HepG2 (cell line): ENCODE results near the gene ACYP2. TPM values are rescaled to one million over a fixed set of nuclear protein-coding genes. Genes with fewer than 3 reads are reported as not detected.

Experiments used
- ATAC-seq: fragments of 200-7000 bp; cut with Tn5 transposase; 3 replicates; pipeline ENCODE4 v1.9.1; 2020; ENCODE audit warnings: mild to moderate bottlenecking, moderate library complexity
- BruUV-seq: library from RNA; stranded (reverse); fragments of 400-500 nt; replicated peaks from 2 replicates; lab custom pipeline; 2021; lab: Mats Ljungman, UMichigan
- CTCF ChIA-PET: fragments of 300-600 bp; formaldehyde crosslinking; extraction: SDS; loops from one replicate; lab custom pipeline; 2021; ENCODE audit warnings: low total read pairs, inconsistent platforms, low intra/inter-chr PET ratio; lab: Yijun Ruan, JAX
- POLR2A ChIA-PET: fragments of 350-600 bp; sonication (Branson Sonifier 250); formaldehyde crosslinking; loops from one replicate; lab custom pipeline; 2020; ENCODE audit warnings: antibody characterized with exemption, inconsistent platforms; lab: Yijun Ruan, JAX
- DNase-seq: peaks from one replicate; pipeline ENCODE4 v3.0.0-alpha.2; 2015; ENCODE audit warnings: low spot score
- FAIRE-seq: peaks from 3 replicates; lab custom pipeline; 2011; peaks lifted over from hg19 to GRCh38; lab: Jason Lieb, UNC
- H2AFZ ChIP-seq: one replicate; pipeline ENCODE4 v1.6.1; 2011; ENCODE audit warnings: low read length, inconsistent platforms
- H3K27ac ChIP-seq: fragments of 300-600 bp; 3 replicates; pipeline ENCODE4 v1.8.0; 2011; ENCODE audit warnings: mixed run types, mild to moderate bottlenecking, mixed read lengths, low read length, inconsistent platforms; ENCODE audit not compliant: insufficient read depth; ENCODE audit errors: extremely low read length
- H3K27me3 ChIP-seq, 2 experiments: fragments of 200-600 bp in 1 of 2; 2 replicates in 1 of 2; 3 replicates in 1 of 2; pipeline versions ENCODE4 v1.6.0 to v1.8.0; 2011; ENCODE audit warnings: low read length in 2 of 2, mild to moderate bottlenecking in 2 of 2, moderate library complexity in 2 of 2, inconsistent platforms in 1 of 2; ENCODE audit not compliant: insufficient read depth in 2 of 2, control insufficient read depth in 1 of 2
- H3K36me3 ChIP-seq, 2 experiments: fragments of 200-600 bp in 1 of 2; replicated peaks in 1 of 2; 2 replicates in 1 of 2; 3 replicates in 1 of 2; pipeline versions ENCODE4 v1.5.1 to v1.8.0; 2011; ENCODE audit warnings: low read length in 2 of 2, inconsistent platforms in 1 of 2; ENCODE audit not compliant: insufficient read depth in 2 of 2, control insufficient read depth in 1 of 2
- H3K4me1 ChIP-seq: 2 replicates; pipeline ENCODE4 v1.5.1; 2012; ENCODE audit warnings: low read length, inconsistent platforms; ENCODE audit not compliant: insufficient read depth
- H3K4me2 ChIP-seq: 2 replicates; pipeline ENCODE4 v1.6.0; 2011; ENCODE audit warnings: low read depth, low read length, inconsistent platforms
- H3K4me3 ChIP-seq, 3 experiments: fragments of 200-600 bp in 1 of 3; sonication (generic), shearing (Covaris generic) in 1 of 3; replicated peaks in 1 of 3; 2 replicates each; pipeline ENCODE4 v1.5.1; 2011 to 2016; ENCODE audit warnings: low read length in 3 of 3, inconsistent platforms in 2 of 3, low read depth in 2 of 3, mild to moderate bottlenecking in 2 of 3, control low read depth in 1 of 3, mixed read lengths in 1 of 3; ENCODE audit not compliant: insufficient read depth in 1 of 3
- H3K79me2 ChIP-seq: one replicate; pipeline ENCODE4 v1.6.1; 2011; ENCODE audit warnings: low read length, inconsistent platforms; ENCODE audit not compliant: insufficient read depth
- H3K9ac ChIP-seq: 2 replicates; pipeline ENCODE4 v1.6.0; 2011; ENCODE audit warnings: mild to moderate bottlenecking, low read depth, low read length, inconsistent platforms; ENCODE audit not compliant: insufficient read depth
- H3K9me3 ChIP-seq: 2 replicates; pipeline ENCODE4 v1.5.1; 2012; ENCODE audit warnings: mild to moderate bottlenecking, low read length
- H4K20me1 ChIP-seq: 2 replicates; pipeline ENCODE4 v1.6.0; 2011; ENCODE audit warnings: inconsistent platforms, mild to moderate bottlenecking, low read length, moderate library complexity; ENCODE audit not compliant: insufficient read depth
- CREM ChIP-seq, 2 experiments: sonication (generic) in 1 of 2; formaldehyde crosslinking in 1 of 2; IDR thresholded peaks; 2 replicates each; pipeline versions ENCODE4 v1.4.0 to v1.6.1; 2016 to 2020; ENCODE audit warnings: antibody characterized with exemption in 1 of 2, mild to moderate bottlenecking in 1 of 2, missing genetic modification reagents in 1 of 2
- JUNB ChIP-seq: sonication (generic); formaldehyde crosslinking; IDR thresholded peaks from 2 replicates; pipeline ENCODE4 v1.8.0; 2022; ENCODE audit warnings: missing genetic modification reagents, mild to moderate bottlenecking, borderline replicate concordance
- NFE2L2 ChIP-seq: fragments of 150-350 bp; IDR thresholded peaks from 2 replicates; pipeline ENCODE4 v1.6.1; 2014; ENCODE audit warnings: low read length
- RFX1 ChIP-seq: fragments of 450-650 bp; IDR thresholded peaks from 2 replicates; pipeline ENCODE4 v1.6.1; 2017
- ZNF512B ChIP-seq: sonication (generic); formaldehyde crosslinking; IDR thresholded peaks from 2 replicates; pipeline ENCODE4 v1.5.1; 2020; ENCODE audit warnings: missing genetic modification reagents, mild to moderate bottlenecking, borderline replicate concordance
- ZNF674 ChIP-seq: sonication (generic); formaldehyde crosslinking; IDR thresholded peaks from 2 replicates; pipeline ENCODE4 v1.5.0; 2020; ENCODE audit warnings: low read depth, mild to moderate bottlenecking, missing genetic modification reagents
- ZNF766 ChIP-seq: sonication (generic); formaldehyde crosslinking; IDR thresholded peaks from 2 replicates; pipeline ENCODE4 v1.5.0; 2020; ENCODE audit warnings: missing genetic modification reagents, borderline replicate concordance
- WGBS: methylation state at CpG from one replicate; pipeline ENCODE4 v1.1.6; 2017; ENCODE audit warnings: low lambda C conversion rate; 5-methylcytosine and 5-hydroxymethylcytosine counted together
- in situ Hi-C: cut with HindIII; loops from 2 replicates; pipeline ENCODE4 v1.10.0; 2017; ENCODE audit warnings: low pct_unique_long_range_greater_than_20kb; ENCODE audit not compliant: extremely low pct_ligation_motif_present
- intact Hi-C: fragments of 100-400 bp; cut with micrococcal nuclease; formaldehyde crosslinking; loops from one replicate; pipeline ENCODE4 v1.10.0; 2022; ENCODE audit not compliant: unreplicated experiment
- polyA plus RNA-seq, 8 experiments: library from polyadenylated mRNA; depleted of rRNA in 3 of 8; stranded (reverse) in 7 of 8; unstranded in 1 of 8; fragments of >200 nt; fragmentation: Illumina TruSeq in 4 of 8; extraction: Trizol in 4 of 8; gene quantifications; 2 replicates each; pipeline versions ENCODE4 v1.2.1 to v1.2.3, GENCODE V29; 2011 to 2016; ENCODE audit warnings: low read depth in 4 of 8, missing spikeins in 1 of 8, mixed read lengths in 1 of 8; ENCODE audit not compliant: insufficient read depth in 1 of 8
- total RNA-seq, 5 experiments: library from RNA; depleted of rRNA; stranded (reverse); fragments of >200 nt; fragmentation: Illumina TruSeq; extraction: Trizol; gene quantifications; 2 replicates each; pipeline ENCODE4 v1.2.3, GENCODE V29; 2016; ENCODE audit warnings: low read depth in 1 of 5
- TF ChIP-seq, protein P1 (sequence below): sonication (generic); formaldehyde crosslinking; IDR thresholded peaks from 2 replicates; pipeline ENCODE4 v1.8.1; 2023; ENCODE audit warnings: mild to moderate bottlenecking, missing genetic modification reagents, borderline replicate concordance
- TF ChIP-seq, protein P2 (sequence below): sonication (generic); formaldehyde crosslinking; IDR thresholded peaks from 2 replicates; pipeline ENCODE4 v1.5.0; 2020; ENCODE audit warnings: missing genetic modification reagents

ACYP2 gene
- total and polyA plus RNA-seq, 2 of the 13 experiments (the other 11 are each of a cell fraction or from before 2014, with no cell fraction given): 12.3 to 12.7 TPM

DNA sequence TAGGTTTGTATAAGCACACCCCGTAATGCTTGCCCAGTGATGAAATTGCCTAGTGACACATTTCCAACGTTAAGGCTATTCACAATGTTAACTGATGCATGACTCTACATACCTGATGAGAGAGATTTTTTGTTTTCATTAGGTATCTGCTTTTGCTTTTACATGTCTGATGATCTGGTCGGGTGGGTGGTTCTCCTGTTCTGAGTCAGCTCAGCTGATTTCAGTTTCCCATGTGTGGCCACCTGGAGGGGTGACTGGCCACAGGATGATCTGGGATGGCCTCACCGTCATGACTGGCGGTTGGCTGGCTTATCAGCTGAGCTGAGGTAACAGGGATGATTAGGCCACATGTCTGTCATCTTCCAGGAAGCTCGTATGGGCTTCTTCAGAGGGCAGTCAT lies 33.8 kb upstream of the ACYP2 start (continued):
- TF ChIP-seq ZNF512B (CRISPR knock-in tag): no peak
- no peak for TF ChIP-seq NFE2L2
- no peak for TF ChIP-seq ZNF674 (CRISPR knock-in tag)
- TF ChIP-seq, protein P1, sequence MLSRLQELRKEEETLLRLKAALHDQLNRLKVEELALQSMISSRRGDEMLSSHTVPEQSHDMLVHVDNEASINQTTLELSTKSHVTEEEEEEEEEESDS (CRISPR knock-in tag): no peak
- TF ChIP-seq ZNF766: no peak
- TF ChIP-seq, protein P2, sequence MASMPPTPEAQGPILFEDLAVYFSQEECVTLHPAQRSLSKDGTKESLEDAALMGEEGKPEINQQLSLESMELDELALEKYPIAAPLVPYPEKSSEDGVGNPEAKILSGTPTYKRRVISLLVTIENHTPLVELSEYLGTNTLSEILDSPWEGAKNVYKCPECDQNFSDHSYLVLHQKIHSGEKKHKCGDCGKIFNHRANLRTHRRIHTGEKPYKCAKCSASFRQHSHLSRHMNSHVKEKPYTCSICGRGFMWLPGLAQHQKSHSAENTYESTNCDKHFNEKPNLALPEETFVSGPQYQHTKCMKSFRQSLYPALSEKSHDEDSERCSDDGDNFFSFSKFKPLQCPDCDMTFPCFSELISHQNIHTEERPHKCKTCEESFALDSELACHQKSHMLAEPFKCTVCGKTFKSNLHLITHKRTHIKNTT (CRISPR knock-in tag): no peak
- TF ChIP-seq JUNB: no peak

DNA sequence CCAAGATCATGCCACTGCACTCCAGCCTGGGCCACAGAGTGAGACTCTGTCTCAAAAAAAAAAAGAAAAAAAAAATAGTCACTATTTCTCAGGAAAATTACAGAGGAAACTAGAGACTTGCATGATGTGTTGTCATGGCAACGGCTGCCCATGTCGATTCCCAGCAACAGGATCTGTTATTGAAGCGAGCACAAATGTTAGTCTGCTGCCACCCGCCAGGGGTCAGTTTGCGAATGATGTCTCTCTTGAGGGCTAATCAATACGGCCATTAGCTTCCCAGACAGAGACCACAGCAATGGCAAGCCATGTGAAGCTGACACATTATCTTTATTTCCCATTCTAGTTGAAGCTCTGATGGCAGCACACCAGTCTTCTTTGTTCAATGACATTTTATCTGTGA lies 32.4 kb upstream of the ACYP2 start:
- Histone ChIP-seq H3K4me2 (no peak overlapping the region), H3K79me2 (no peaks in the 10 kb centered on the region), H2AFZ (no peak overlapping the region), H3K27ac (no peak overlapping the region)
- in situ Hi-C loops: no loop called here
- no peak for TF ChIP-seq CREM (IDR thresholded peaks at IDR 0.05)
- no peak for TF ChIP-seq CREM (CRISPR knock-in tag; IDR thresholded peaks at IDR 0.05)
- TF ChIP-seq RFX1: peak; percentile 58
- TF ChIP-seq, all 625 proteins: peak for 1
- H3K9ac ChIP-seq: no peak overlapping the region
- no peak for DNase-seq
- FAIRE-seq: no peak
- BruUV-seq: no TSS peak
- 90% methylated on average over 6 of the region's 6 CpGs for WGBS
- ATAC-seq: no peak
- ChIA-PET POLR2A (interaction anchor here (1.2 kb wide), 1 partner anchor 39 kb away, joined by 3 read pairs; no protein-coding TSS in a partner anchor), CTCF (no interaction called here)
- no peaks in the 10 kb centered on the region for H3K9me3 ChIP-seq
- H3K4me3 ChIP-seq: no peak overlapping the region
- no peaks in the 10 kb centered on the region for H4K20me1 ChIP-seq
- no peaks in the 10 kb centered on the region for H3K36me3 ChIP-seq
- no peaks in the 10 kb centered on the region for H3K27me3 ChIP-seq
- H3K4me1 ChIP-seq: peaks cover 8% of the 10 kb centered on the region
- intact Hi-C loops: no loop called here
